ENCODE measurements around the gene DMKN.

The DMKN gene

GRCh38 chr19:35525873-35526272, 12.4 kb upstream of the DMKN start:
- DNase-seq (ENCODE audit: low read depth in 2 of 2), result no peak

- DNase-seq (ENCODE audit: low read depth in 2 of 2), result no peak
Observed at GRCh38 chr19:35524181-35524837, 10.9 kb upstream of the DMKN start.

GRCh38 chr19:35522745-35523327, 9.4 kb upstream of the DMKN start:
- no peak for DNase-seq (ENCODE audit: low read depth in 2 of 2)

DNA sequence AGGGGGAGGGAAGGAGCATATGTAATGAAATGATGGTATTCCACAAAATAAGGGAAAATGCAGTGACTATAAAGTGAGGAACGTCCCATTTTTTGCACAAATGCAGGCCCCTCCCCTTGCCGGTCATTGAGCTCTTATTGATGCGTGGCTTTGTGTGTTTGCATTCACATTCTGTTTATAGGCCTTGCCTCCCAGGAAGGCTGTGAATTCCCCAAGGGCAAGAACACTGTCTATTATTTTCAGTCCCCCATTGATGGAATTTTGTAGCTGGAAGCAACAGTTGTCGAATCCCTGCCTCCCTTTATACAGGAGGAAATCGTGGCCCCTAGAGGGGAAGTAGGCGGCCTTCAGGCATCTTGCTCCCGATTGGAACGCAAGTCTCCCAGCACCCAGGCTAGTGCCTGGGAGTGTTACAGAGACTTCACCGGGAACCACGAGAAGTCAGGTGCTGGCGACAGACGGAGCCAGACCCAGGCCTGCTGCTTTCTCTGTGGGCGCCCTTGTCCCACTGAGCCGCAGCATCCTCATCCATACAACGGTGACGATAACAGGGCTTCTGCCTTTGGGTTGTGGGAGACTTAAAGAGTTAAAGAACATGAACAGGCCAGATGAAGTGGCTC, 7.8 kb upstream of the DMKN start:
- DNase-seq (ENCODE audit: low read depth in 2 of 2), result no peak

- no peak for DNase-seq (ENCODE audit: low read depth in 2 of 2)
Observed at GRCh38 chr19:35519291-35519690, 5.8 kb upstream of the DMKN start.

DNA sequence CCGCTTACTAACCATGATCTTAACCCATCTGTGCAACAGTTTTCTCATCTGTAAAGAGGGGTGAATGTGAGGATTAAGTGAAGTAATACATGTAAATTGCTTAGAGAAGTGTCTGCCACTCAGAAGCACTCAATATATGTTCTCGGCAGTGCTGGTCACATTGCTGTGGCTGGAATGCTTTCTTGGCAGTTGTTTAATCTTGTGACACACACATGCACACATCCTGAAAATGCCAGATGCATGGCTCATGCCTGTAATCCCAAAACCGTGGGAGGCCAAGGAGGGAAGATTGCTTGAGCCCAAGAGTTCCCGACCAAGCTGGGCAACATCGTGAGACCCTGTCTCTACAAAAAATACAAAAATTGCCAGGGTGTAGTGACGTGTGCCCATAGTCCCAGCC, 4.9 kb upstream of the DMKN start:
- DNase-seq (ENCODE audit: low read depth in 2 of 2), result no peak

- no peak for DNase-seq (ENCODE audit: low read depth in 2 of 2)
Observed at GRCh38 chr19:35517342-35517741, 3.9 kb upstream of the DMKN start.

DNA sequence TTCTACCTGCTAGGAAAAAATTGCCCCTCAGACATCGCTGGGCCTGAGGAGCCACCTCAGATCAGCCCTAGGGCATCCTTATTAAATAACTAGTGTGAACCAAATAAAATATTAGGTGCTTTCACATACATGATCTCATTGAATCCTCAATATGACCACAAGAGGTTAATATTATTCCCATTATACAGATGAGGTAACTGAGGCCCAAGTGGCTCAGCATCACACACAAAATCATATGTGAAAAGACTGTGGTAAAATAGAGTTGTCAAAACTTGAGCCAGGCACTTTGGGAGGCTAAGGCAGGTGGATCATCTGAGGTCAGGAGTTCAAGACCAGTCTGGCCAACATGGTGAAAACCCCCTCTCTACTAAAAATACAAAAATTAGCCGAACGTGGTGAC, 2.9 kb upstream of the DMKN start:
- DNase-seq (ENCODE audit: low read depth in 2 of 2), result no peak

DNA sequence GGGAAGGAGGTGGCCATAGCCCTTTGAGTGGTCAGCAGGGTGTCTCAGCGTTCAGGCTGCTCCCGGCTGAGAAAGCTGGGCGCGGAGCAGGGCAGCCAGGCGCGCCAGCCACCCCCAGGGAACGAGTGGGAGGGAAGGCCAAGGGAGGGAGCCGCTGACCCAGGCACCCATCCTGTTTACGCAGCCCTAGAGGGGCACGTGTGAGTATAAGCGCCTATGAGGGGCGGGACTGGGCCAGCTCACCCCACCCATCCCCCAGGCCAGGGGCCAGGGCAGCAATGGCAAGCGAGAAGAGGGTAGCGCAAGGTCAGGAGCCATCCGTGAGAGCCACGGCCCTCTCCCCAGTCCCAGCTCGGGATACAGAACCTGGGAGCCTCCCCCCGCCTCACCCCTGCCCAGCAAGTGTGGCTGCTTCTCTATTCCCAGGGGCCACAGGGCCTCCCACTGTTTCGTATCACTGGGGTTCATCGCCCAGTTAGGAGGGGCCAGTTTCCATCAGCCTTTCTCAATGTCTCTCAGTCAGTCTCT, 897 bp upstream of the DMKN start:
- DNase-seq (ENCODE audit: low read depth in 2 of 2), result no peak

- no peak for DNase-seq (ENCODE audit: low read depth in 2 of 2)
Observed at GRCh38 chr19:35512831-35513627, 420 bp downstream of the DMKN start.

- DNase-seq (ENCODE audit: low read depth in 2 of 2), result no peak
Observed at GRCh38 chr19:35511337-35511736, 2.1 kb downstream of the DMKN start.

- no peak for DNase-seq (ENCODE audit: low read depth in 2 of 2)
Observed at GRCh38 chr19:35510626-35510964, 2.9 kb downstream of the DMKN start.

DNA sequence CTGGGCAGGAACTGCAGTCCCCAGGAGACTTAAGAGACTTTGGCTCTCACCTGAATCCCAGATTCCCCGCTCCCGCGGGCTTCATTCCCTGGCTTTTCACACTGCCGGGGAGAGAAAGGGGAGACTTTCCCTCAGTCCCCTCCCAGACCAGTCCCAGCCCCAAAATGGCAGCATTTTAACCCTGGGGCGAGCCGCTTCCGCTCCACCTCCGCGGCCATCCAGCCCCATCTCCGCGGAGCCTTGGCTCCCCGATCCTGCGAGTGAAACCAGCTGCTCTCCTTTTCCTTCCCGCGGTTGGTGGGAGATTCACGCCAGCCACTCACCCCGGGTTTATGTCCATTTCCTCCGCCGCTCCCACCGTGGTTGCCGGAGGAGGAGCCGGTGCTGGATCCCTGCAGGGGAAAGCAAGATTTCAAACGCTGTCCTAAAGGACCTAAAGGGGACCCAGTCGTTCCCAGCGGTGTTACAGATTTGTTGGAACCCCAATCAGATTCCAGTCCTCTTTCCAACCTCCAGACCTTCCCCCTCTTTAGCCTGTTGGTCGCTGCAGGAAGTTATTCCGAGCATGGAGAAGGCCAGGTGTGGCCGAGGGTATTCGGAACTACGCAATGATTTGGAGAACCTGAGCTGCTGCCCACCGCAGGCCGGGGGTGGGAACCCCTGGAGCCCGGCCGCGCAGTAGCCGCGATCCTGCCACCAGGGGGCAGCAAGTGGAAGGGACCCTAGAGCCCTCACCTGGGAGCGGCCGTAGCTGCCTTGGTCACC, 3.4 kb downstream of the DMKN start:
- peak; percentile 75 to 80 for DNase-seq (ENCODE audit: low read depth in 2 of 2)

- no peak for DNase-seq (ENCODE audit: low read depth in 2 of 2)
Observed at GRCh38 chr19:35509018-35509652, 4.3 kb downstream of the DMKN start.

GRCh38 chr19:35508129-35508528, 5.3 kb downstream of the DMKN start:
- no peak for DNase-seq (ENCODE audit: low read depth in 2 of 2)

DNA sequence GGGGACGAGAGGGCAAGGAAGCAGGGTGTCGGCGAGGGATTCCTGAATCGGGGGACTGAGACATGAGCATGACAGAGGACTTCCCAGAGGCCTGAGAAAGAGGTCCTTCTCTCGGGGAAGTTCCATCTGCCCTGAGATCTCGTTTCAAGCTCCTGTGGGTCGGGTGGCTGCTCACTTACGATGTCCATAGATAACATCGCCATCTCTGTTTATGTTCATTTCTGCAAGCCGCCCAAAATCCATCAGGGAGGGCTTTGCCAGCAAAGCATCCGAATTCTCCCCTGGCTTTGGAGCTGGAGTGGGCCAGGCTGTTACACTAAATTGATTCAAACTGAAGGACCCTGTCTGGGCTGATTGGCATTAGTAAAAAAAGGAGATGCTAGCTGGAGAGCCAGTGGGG, 5.9 kb downstream of the DMKN start:
- no peak for DNase-seq (ENCODE audit: low read depth in 2 of 2)

DNA sequence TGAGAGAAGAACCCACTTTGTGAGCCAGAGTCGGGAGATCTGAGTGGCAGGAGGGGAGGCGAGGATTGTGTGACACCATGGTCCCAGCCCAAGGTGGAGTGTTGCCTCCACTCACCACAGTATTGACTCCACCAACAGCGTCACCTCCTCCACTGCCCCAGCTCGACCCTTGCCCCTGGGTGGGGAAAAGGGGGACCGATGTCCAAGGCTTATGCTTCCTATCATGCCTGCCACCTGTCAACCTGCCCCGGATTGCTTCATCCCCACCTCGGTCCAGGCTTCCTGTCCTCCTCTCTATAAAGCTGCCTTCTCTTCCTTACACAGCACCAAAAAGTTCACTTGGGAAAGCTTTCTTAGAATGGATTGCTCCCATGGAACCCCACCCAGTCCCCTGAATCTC, 7.4 kb downstream of the DMKN start:
- DNase-seq (ENCODE audit: low read depth in 2 of 2), result no peak

- no peak for DNase-seq (ENCODE audit: low read depth in 2 of 2)
Observed at GRCh38 chr19:35502751-35503150, 10.7 kb downstream of the DMKN start.

GRCh38 chr19:35501684-35502083, 11.8 kb downstream of the DMKN start:
- DNase-seq (ENCODE audit: low read depth in 2 of 2), result no peak

GRCh38 chr19:35500611-35501010, 12.8 kb downstream of the DMKN start:
- DNase-seq (ENCODE audit: low read depth in 2 of 2), result no peak

GRCh38 chr19:35498984-35499527, 14.4 kb downstream of the DMKN start:
- no peak for DNase-seq (ENCODE audit: low read depth in 2 of 2)

Measured in stimulated activated CD4-positive, alpha-beta T cell treated with anti-CD3 and anti-CD28 coated beads, Interleukin-4, amount 100 ng/mL, for 48 hours (primary cell).